Parathyroid adenoma (tissue), 2 donors: ENCODE measurements around the gene SCN2A.
"Not testable (repeated sequence)": the region's sequence is repeated elsewhere in the genome, so short reads cannot be mapped to it uniquely, and the experiment has no call there.

Experiments
- H2AFZ ChIP-seq: fragments of 300-600 bp; sonication (generic); one replicate; pipeline ENCODE4 v1.7.0; 2017; ENCODE audit warnings: antibody characterized with exemption, mild to moderate bottlenecking
- H3K27ac ChIP-seq: fragments of 300-600 bp; sonication (generic); one replicate; pipeline ENCODE4 v1.7.0; 2017
- H3K27me3 ChIP-seq: fragments of 300-600 bp; sonication (generic); one replicate; pipeline ENCODE4 v1.7.0; 2017; ENCODE audit warnings: low read length; ENCODE audit not compliant: control insufficient read depth, insufficient read depth
- H3K36me3 ChIP-seq: fragments of 300-600 bp; sonication (generic); one replicate; pipeline ENCODE4 v1.7.0; 2017; ENCODE audit warnings: low read length; ENCODE audit not compliant: control insufficient read depth, insufficient read depth
- H3K4me1 ChIP-seq: fragments of 300-600 bp; sonication (generic); one replicate; pipeline ENCODE4 v1.7.0; 2017; ENCODE audit warnings: control low read depth
- H3K4me2 ChIP-seq: fragments of 300-600 bp; sonication (generic); one replicate; pipeline ENCODE4 v1.7.0; 2017; ENCODE audit warnings: low read length
- H3K4me3 ChIP-seq: fragments of 300-600 bp; sonication (generic); one replicate; pipeline ENCODE4 v1.7.0; 2017; ENCODE audit warnings: low read depth, low read length
- H3K79me2 ChIP-seq: fragments of 300-600 bp; sonication (generic); one replicate; pipeline ENCODE4 v1.7.0; 2017; ENCODE audit warnings: control low read depth
- H3K9ac ChIP-seq: fragments of 300-600 bp; sonication (generic); one replicate; pipeline ENCODE4 v1.7.0; 2017; ENCODE audit warnings: mild to moderate bottlenecking
- H3K9me3 ChIP-seq: fragments of 300-600 bp; sonication (generic); one replicate; pipeline ENCODE4 v1.7.0; 2017; ENCODE audit warnings: low read length; ENCODE audit not compliant: control insufficient read depth
- CTCF ChIP-seq: fragments of 300-600 bp; sonication (generic); IDR thresholded peaks from one replicate; pipeline ENCODE4 v1.7.0; 2017; ENCODE audit warnings: antibody characterized with exemption, mild to moderate bottlenecking
- donor health status: primary hyperparathyroidism.

SCN2A gene

GRCh38 chr2:165373278-165374010, 134.2 kb downstream of the SCN2A start:
- H3K9ac ChIP-seq, result no peak overlapping the region
- TF ChIP-seq CTCF, result no peak
- no peak overlapping the region for H3K4me3 ChIP-seq
- H3K79me2 ChIP-seq, result no peaks in the 10 kb centered on the region
- H3K4me1 ChIP-seq, result no peaks in the 10 kb centered on the region
- H3K27ac ChIP-seq, result no peak overlapping the region
- no peak overlapping the region for H2AFZ ChIP-seq
- H3K4me2 ChIP-seq, result no peak overlapping the region
- H3K36me3 ChIP-seq, result no peaks in the 10 kb centered on the region
- H3K9me3 ChIP-seq, result no peaks in the 10 kb centered on the region
- no peaks in the 10 kb centered on the region for H3K27me3 ChIP-seq

GRCh38 chr2:165376571-165376975, 137.4 kb downstream of the SCN2A start:
- Histone ChIP-seq H3K27me3 (no peaks in the 10 kb centered on the region), H3K9me3 (no peaks in the 10 kb centered on the region), H3K27ac (no peak overlapping the region), H3K4me2 (no peak overlapping the region), H3K79me2 (no peaks in the 10 kb centered on the region), H3K36me3 (no peaks in the 10 kb centered on the region), H3K4me3 (no peak overlapping the region), H2AFZ (no peak overlapping the region), H3K4me1 (no peaks in the 10 kb centered on the region), H3K9ac (no peak overlapping the region)
- no peak for TF ChIP-seq CTCF

GRCh38 chr2:165382362-165382761, 143.1 kb downstream of the SCN2A start:
- Histone ChIP-seq H3K9ac (no peak overlapping the region), H3K36me3 (no peaks in the 10 kb centered on the region), H3K27me3 (no peaks in the 10 kb centered on the region), H3K79me2 (no peaks in the 10 kb centered on the region), H3K27ac (no peak overlapping the region), H2AFZ (no peak overlapping the region), H3K4me2 (no peak overlapping the region), H3K4me1 (no peaks in the 10 kb centered on the region), H3K9me3 (no peaks in the 10 kb centered on the region), H3K4me3 (no peak overlapping the region)
- TF ChIP-seq CTCF, result no peak

- no peak for TF ChIP-seq CTCF
- Histone ChIP-seq H3K4me3 (no peak overlapping the region), H3K79me2 (no peaks in the 10 kb centered on the region), H2AFZ (no peak overlapping the region), H3K9ac (no peak overlapping the region), H3K27me3 (no peaks in the 10 kb centered on the region), H3K27ac (no peak overlapping the region), H3K4me1 (no peaks in the 10 kb centered on the region), H3K9me3 (no peaks in the 10 kb centered on the region), H3K4me2 (no peak overlapping the region), H3K36me3 (no peaks in the 10 kb centered on the region)
Measured at GRCh38 chr2:165390875-165391274, 151.7 kb downstream of the SCN2A start.

GRCh38 chr2:165391791-165392190, 152.6 kb downstream of the SCN2A start:
- Histone ChIP-seq H3K4me1 (no peaks in the 10 kb centered on the region), H3K27ac (no peak overlapping the region), H3K79me2 (no peaks in the 10 kb centered on the region), H3K9me3 (no peaks in the 10 kb centered on the region), H3K4me2 (no peak overlapping the region), H3K9ac (no peak overlapping the region), H2AFZ (no peak overlapping the region), H3K36me3 (no peaks in the 10 kb centered on the region), H3K27me3 (no peaks in the 10 kb centered on the region), H3K4me3 (no peak overlapping the region)
- no peak for TF ChIP-seq CTCF

GRCh38 chr2:165398603-165399002, 159.4 kb downstream of the SCN2A start:
- not testable (repeated sequence) for H3K79me2 ChIP-seq

More at GRCh38 chr2:165398603-165399002, 159.4 kb downstream of the SCN2A start:
- H3K4me1 ChIP-seq, H3K27ac ChIP-seq, H3K4me3 ChIP-seq, H3K4me2 ChIP-seq, H3K27me3 ChIP-seq, H3K9me3 ChIP-seq, H2AFZ ChIP-seq, H3K36me3 ChIP-seq, H3K9ac ChIP-seq: not testable (repeated sequence)
